Transverse colon (tissue), 4 donors: ENCODE data around the gene INPP1. TPM values are rescaled to one million over a fixed set of nuclear protein-coding genes. Genes with fewer than 3 reads are reported as not detected.
"Not testable (repeated sequence)": the region's sequence is repeated elsewhere in the genome, so short reads cannot be mapped to it uniquely, and the experiment has no call there.

Source experiments
- DNase-seq: peaks from one replicate; pipeline ENCODE4 v3.0.0-alpha.2; 2019
- H3K27ac ChIP-seq, 4 donors: fragments of 200-600 bp; sonication (generic); 2 replicates each; pipeline ENCODE4 v1.5.1; 2016 to 2018; ENCODE audit warnings: inconsistent platforms in 4 of 4
- H3K27me3 ChIP-seq: fragments of 200-600 bp; sonication (generic); 2 replicates; pipeline ENCODE4 v1.5.1; 2017; ENCODE audit warnings: inconsistent platforms
- H3K36me3 ChIP-seq, 4 donors: fragments of 200-600 bp; sonication (generic); 2 replicates each; pipeline ENCODE4 v1.5.1; 2017 to 2019; ENCODE audit warnings: inconsistent platforms in 4 of 4
- H3K4me1 ChIP-seq, 4 donors: fragments of 200-600 bp; sonication (generic); 2 replicates each; pipeline ENCODE4 v1.5.1; 2017 to 2020; ENCODE audit warnings: inconsistent platforms in 4 of 4
- H3K4me3 ChIP-seq, 4 donors: fragments of 200-600 bp; sonication (generic); 1 replicate in 1 of 4; 2 replicates in 3 of 4; pipeline versions ENCODE4 v1.5.1 to v1.6.1; 2017 to 2019; ENCODE audit warnings: inconsistent platforms in 4 of 4
- H3K9me3 ChIP-seq, 2 donors: fragments of 200-600 bp; sonication (generic); 2 replicates each; pipeline ENCODE4 v1.5.1; 2017 to 2019; ENCODE audit warnings: inconsistent platforms in 2 of 2
- CTCF ChIP-seq, 5 experiments: fragments of 200-600 bp in 3 of 5; fragments of 450-650 bp in 2 of 5; sonication (generic) in 3 of 5; IDR thresholded peaks; 1 replicate in 2 of 5; 2 replicates in 3 of 5; pipeline ENCODE4 v1.5.1; 2016 to 2017; ENCODE audit warnings: antibody characterized with exemption in 5 of 5, inconsistent platforms in 3 of 5, mild to moderate bottlenecking in 2 of 5, moderate library complexity in 1 of 5
- EP300 ChIP-seq: sonication (generic); formaldehyde crosslinking; IDR thresholded peaks from one replicate; pipeline ENCODE4 v1.6.1; 2017; ENCODE audit warnings: antibody characterized with exemption, low read depth
- POLR2A ChIP-seq: fragments of 450-650 bp; IDR thresholded peaks from one replicate; pipeline ENCODE4 v1.6.1; 2016; ENCODE audit warnings: antibody characterized with exemption, mild to moderate bottlenecking, moderate library complexity
- POLR2AphosphoS5 ChIP-seq, 3 donors: sonication (generic); formaldehyde crosslinking; IDR thresholded peaks; one replicate each; pipeline ENCODE4 v1.6.1; 2016; ENCODE audit warnings: antibody characterized with exemption in 3 of 3
- WGBS, 2 donors: methylation state at CpG; one replicate each; pipeline ENCODE4 v1.1.5; 2018; ENCODE audit warnings: low coverage in 1 of 2; 5-methylcytosine and 5-hydroxymethylcytosine counted together
- in situ Hi-C, 4 donors: fragments of 200-750 bp; cut with MboI; loops; one replicate each; pipeline versions ENCODE4 v1.15.0 to v1.15.1; 2017; ENCODE audit warnings: low sequenced_read_pairs in 3 of 4, low pct_ligation_motif_present in 1 of 4, low pct_unique_long_range_greater_than_20kb in 1 of 4
- intact Hi-C: fragments of 100-400 bp; cut with DNase I; formaldehyde crosslinking; loops from one replicate; pipeline ENCODE4 v1.15.1; 2023; ENCODE audit warnings: low total_unique reads
- total RNA-seq, 4 donors: library from RNA; depleted of rRNA; stranded (reverse); fragments of >200 nt; gene quantifications; one replicate each; pipeline ENCODE4 v1.1.0, GENCODE V29; 2016

The INPP1 gene
- total RNA-seq, 4 donors from 2014 or later, result 0.60 to 22.1 (median 21.2) TPM

GRCh38 chr2:190303647-190304046, 39.7 kb upstream of the INPP1 start:
- Histone ChIP-seq H3K9me3 (no peaks in the 10 kb centered on the region), H3K27ac (no peak overlapping the region), H3K4me3 (no peak overlapping the region), H3K27me3 (no peaks in the 10 kb centered on the region), H3K36me3 (peaks cover 0 to 3% (median under 1%) of the 10 kb centered on the region in 4 donors), H3K4me1 (no peaks in the 10 kb centered on the region)
- in situ Hi-C loops (no loop called here), intact Hi-C loops (no loop called here)
- TF ChIP-seq POLR2AphosphoS5 (IDR thresholded peaks at IDR 0.05), result no peak
- DNase-seq, result no peak

DNA sequence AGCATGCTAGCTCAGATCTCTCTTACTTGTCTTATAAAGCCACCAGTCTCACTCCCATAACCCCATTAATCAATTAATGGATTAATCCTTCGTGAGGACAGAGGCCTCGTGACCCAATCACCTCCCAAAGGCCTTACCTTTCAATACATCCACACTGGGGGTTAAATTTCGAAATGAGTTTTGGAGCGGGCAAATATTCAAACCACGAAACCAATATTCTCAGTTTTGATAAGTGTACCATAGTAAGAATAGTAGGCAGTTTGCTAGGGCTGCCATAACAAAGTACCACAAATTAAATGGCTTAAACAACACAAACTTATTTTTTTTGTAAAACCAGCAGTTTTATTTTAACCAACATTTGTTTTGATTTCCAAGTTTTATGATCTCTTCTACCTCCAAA, 39.0 kb upstream of the INPP1 start:
- in situ Hi-C loops, result no loop called here
- WGBS, 2 donors, result 81 to 100% methylated on average over 4 to 5 of the region's 5 CpGs

DNA sequence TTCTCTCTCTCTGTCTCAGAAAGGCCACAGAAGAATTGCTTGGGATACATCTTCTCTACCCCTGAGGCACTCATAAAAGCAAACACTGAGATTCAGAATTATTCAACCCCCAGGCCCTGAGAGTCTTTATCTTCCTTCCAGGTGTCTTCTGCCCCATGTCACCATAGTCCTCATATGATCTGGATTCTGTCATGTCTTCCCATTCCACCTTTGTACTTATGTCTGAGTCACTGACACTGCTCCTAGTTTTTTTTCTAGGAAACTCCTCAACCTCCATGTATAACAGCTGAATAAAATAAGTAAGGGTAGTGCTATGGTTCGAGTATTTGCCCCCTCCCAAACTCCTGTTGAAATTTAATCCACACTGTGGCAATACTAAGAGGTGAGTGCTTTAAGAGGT, 35.4 kb upstream of the INPP1 start:
- H3K4me1 ChIP-seq, result peaks cover 7 to 18% (median 9%) of the 10 kb centered on the region in 4 donors
- intact Hi-C loops, result no loop called here
- TF ChIP-seq POLR2AphosphoS5 (IDR thresholded peaks at IDR 0.05) (no peak), CTCF (IDR thresholded peaks at IDR 0.05) (no peak), EP300 (no peak), POLR2A (no peak)
- H3K4me3 ChIP-seq, result no peak overlapping the region
- 89 to 100% methylated on average over 1 of the region's 1 CpG for WGBS, 2 donors
- no peak overlapping the region for H3K27ac ChIP-seq
- peaks cover 0 to 7% (median 0%) of the 10 kb centered on the region in 4 donors for H3K36me3 ChIP-seq
- H3K27me3 ChIP-seq, result no peaks in the 10 kb centered on the region
- DNase-seq, result no peak
- in situ Hi-C loops, result no loop called here
- H3K9me3 ChIP-seq, result no peaks in the 10 kb centered on the region

More for the DNA sequence above, 39.0 kb upstream of the INPP1 start:
- intact Hi-C loops, result no loop called here
- no peaks in the 10 kb centered on the region for H3K27me3 ChIP-seq
- H3K4me3 ChIP-seq, result no peak overlapping the region
- H3K9me3 ChIP-seq, result no peaks in the 10 kb centered on the region
- peaks cover 0 to 7% (median 2%) of the 10 kb centered on the region in 4 donors for H3K36me3 ChIP-seq
- DNase-seq, result no peak
- H3K27ac ChIP-seq, result no peak overlapping the region
- H3K4me1 ChIP-seq, result no peaks in the 10 kb centered on the region
- TF ChIP-seq POLR2A (no peak), EP300 (no peak), CTCF (IDR thresholded peaks at IDR 0.05) (no peak), POLR2AphosphoS5 (IDR thresholded peaks at IDR 0.05) (no peak)

- H3K27ac ChIP-seq, result peak overlapping the region in 3 of 4 donors; percentile 9 to 37 (median 11)
Observed at GRCh38 chr2:190311893-190312634, 31.3 kb upstream of the INPP1 start.

DNA sequence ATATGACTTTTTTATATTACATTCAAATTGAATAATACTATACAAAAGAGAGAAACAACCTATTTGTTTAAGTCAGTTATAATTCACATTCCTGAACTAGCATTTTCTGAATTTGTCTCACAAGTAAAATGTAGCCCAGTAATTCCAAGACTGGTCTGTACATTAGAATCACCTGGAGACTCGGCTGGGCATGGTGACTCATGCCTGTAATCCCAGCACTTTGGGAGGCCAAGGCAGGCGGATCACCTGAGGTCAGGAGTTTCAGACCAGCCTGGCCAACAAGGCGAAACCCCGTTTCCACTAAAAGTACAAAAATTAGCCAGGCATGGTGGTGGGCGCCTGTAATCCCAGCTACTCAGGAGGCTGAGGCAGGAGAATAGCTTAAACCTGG, 30.8 kb upstream of the INPP1 start:
- intact Hi-C loops, in situ Hi-C loops: not testable (repeated sequence)

More at GRCh38 chr2:190311893-190312634, 31.3 kb upstream of the INPP1 start:
- Histone ChIP-seq H3K4me1 (peaks cover 17 to 55% (median 32%) of the 10 kb centered on the region in 4 donors), H3K27me3 (no peaks in the 10 kb centered on the region), H3K36me3 (peaks cover 0 to 7% (median 0%) of the 10 kb centered on the region in 4 donors), H3K9me3 (no peaks in the 10 kb centered on the region), H3K4me3 (no peak overlapping the region)
- DNase-seq, result no peak
- intact Hi-C loops, result no loop called here
- in situ Hi-C loops, result no loop called here
- WGBS, 2 donors, result 46 to 53% methylated on average over 7 of the region's 7 CpGs
- TF ChIP-seq POLR2AphosphoS5 (IDR thresholded peaks at IDR 0.05) (no peak), POLR2A (no peak), EP300 (no peak), CTCF (IDR thresholded peaks at IDR 0.05) (no peak)

More for the DNA sequence above, 30.8 kb upstream of the INPP1 start:
- H3K36me3 ChIP-seq, H3K9me3 ChIP-seq, H3K27me3 ChIP-seq, H3K4me3 ChIP-seq: not testable (repeated sequence)
- 56 to 77% methylated on average over 5 of the region's 5 CpGs for WGBS, 2 donors
- DNase-seq, result peak; percentile 34
- Histone ChIP-seq H3K4me1 (peaks cover 17 to 58% (median 32%) of the 10 kb centered on the region in 4 donors), H3K27ac (peak overlapping the region; percentile 23 to 61 (median 46))
